K562 (cell line): ENCODE measurements around the gene MCEE. TPM values are rescaled to one million over a fixed set of nuclear protein-coding genes. Genes with fewer than 3 reads are reported as not detected.

Experiments
- ATAC-seq: fragments of 200-7000 bp; cut with Tn5 transposase; 3 replicates; pipeline ENCODE4 v1.9.1; 2020; ENCODE audit warnings: moderate library complexity
- BruUV-seq: library from RNA; stranded (reverse); fragments of 400-500 nt; replicated peaks from 2 replicates; lab custom pipeline; 2021; lab: Mats Ljungman, UMichigan
- CTCF ChIA-PET: fragments of 300-600 bp; formaldehyde crosslinking; extraction: SDS; loops from one replicate; lab custom pipeline; 2021; ENCODE audit warnings: low intra/inter-chr PET ratio; lab: Yijun Ruan, JAX
- POLR2A ChIA-PET: fragments of 300-600, 350-650 bp; sonication (Branson Sonifier 250); formaldehyde crosslinking; extraction: SDS; loops from one replicate; lab custom pipeline; 2021; ENCODE audit warnings: antibody characterized with exemption, inconsistent platforms; lab: Yijun Ruan, JAX
- DNase-seq, 4 experiments: peaks; one replicate each; pipeline versions ENCODE4 v3.0.0 to v3.0.0-alpha.2; 2011 to 2018; ENCODE audit warnings: low spot score in 3 of 4, mixed read lengths in 3 of 4; ENCODE audit errors: extremely low read depth in 1 of 4
- FAIRE-seq: peaks from 2 replicates; lab custom pipeline; 2011; peaks lifted over from hg19 to GRCh38; lab: Jason Lieb, UNC
- H2AFZ ChIP-seq: 2 replicates; pipeline ENCODE4 v1.6.0; 2011; ENCODE audit warnings: low read depth, low read length, control low read depth, inconsistent platforms
- H3K27ac ChIP-seq: fragments of 200-600 bp; 3 replicates; pipeline ENCODE4 v1.8.0; 2011; ENCODE audit warnings: low read depth, mild to moderate bottlenecking, control low read depth, inconsistent platforms, low read length, moderate library complexity, mixed read lengths; ENCODE audit errors: extremely low read depth
- H3K27me3 ChIP-seq, 2 experiments: fragments of 300-600 bp in 1 of 2; 2 replicates in 1 of 2; 3 replicates in 1 of 2; pipeline versions ENCODE4 v1.6.0 to v1.8.0; 2011; ENCODE audit warnings: inconsistent platforms in 2 of 2, low read length in 2 of 2, mild to moderate bottlenecking in 1 of 2, mixed read lengths in 1 of 2, moderate library complexity in 1 of 2; ENCODE audit not compliant: control insufficient read depth in 2 of 2, insufficient read depth in 2 of 2
- H3K36me3 ChIP-seq: fragments of 300-600 bp; 3 replicates; pipeline ENCODE4 v1.8.0; 2011; ENCODE audit warnings: mild to moderate bottlenecking, low read length, inconsistent platforms; ENCODE audit not compliant: control insufficient read depth, insufficient read depth
- H3K4me1 ChIP-seq, 2 experiments: fragments of 200-600 bp in 1 of 2; replicated peaks in 1 of 2; 2 replicates in 1 of 2; 3 replicates in 1 of 2; pipeline versions ENCODE4 v1.5.1 to v1.8.0; 2011; ENCODE audit warnings: inconsistent platforms in 2 of 2, low read length in 2 of 2, mild to moderate bottlenecking in 1 of 2, mixed read lengths in 1 of 2, moderate library complexity in 1 of 2; ENCODE audit not compliant: control insufficient read depth in 2 of 2, insufficient read depth in 2 of 2
- H3K4me2 ChIP-seq: 2 replicates; pipeline ENCODE4 v1.6.1; 2011; ENCODE audit warnings: low read length, control low read depth, inconsistent platforms, mixed read lengths; ENCODE audit not compliant: insufficient read depth
- H3K4me3 ChIP-seq: fragments of 200-600 bp; sonication (generic), shearing (Covaris generic); 2 replicates; pipeline ENCODE4 v1.5.1; 2016; ENCODE audit warnings: control low read depth, inconsistent platforms
- H3K79me2 ChIP-seq: fragments of 200-600 bp; 3 replicates; pipeline ENCODE4 v1.8.0; 2011; ENCODE audit warnings: low read length, inconsistent platforms; ENCODE audit not compliant: control insufficient read depth, insufficient read depth
- H3K9ac ChIP-seq, 2 experiments: 2 replicates each; pipeline versions ENCODE4 v1.6.0 to v1.6.1; 2011; ENCODE audit warnings: low read depth in 2 of 2, low read length in 2 of 2, control low read depth in 1 of 2, inconsistent platforms in 1 of 2, mild to moderate bottlenecking in 1 of 2, mixed read lengths in 1 of 2; ENCODE audit not compliant: insufficient read depth in 1 of 2
- H3K9me1 ChIP-seq: one replicate; pipeline ENCODE4 v1.6.0; 2011; ENCODE audit warnings: inconsistent platforms, mild to moderate bottlenecking, low read length, moderate library complexity; ENCODE audit not compliant: control insufficient read depth, insufficient read depth
- H3K9me3 ChIP-seq: replicated peaks from 2 replicates; pipeline ENCODE4 v1.5.1; 2011; ENCODE audit warnings: low read depth, low read length, inconsistent platforms; ENCODE audit not compliant: control insufficient read depth, insufficient read depth
- H4K20me1 ChIP-seq: replicated peaks from 2 replicates; pipeline ENCODE4 v1.6.1; 2011; ENCODE audit warnings: low read length, inconsistent platforms, mixed read lengths; ENCODE audit not compliant: control insufficient read depth, insufficient read depth
- GTF2E2 ChIP-seq: fragments of 200-800 bp; sonication (Bioruptor generic); IDR thresholded peaks from 2 replicates; pipeline ENCODE4 v1.6.1; 2016; ENCODE audit warnings: missing genetic modification characterization, missing compliant biosample characterization
- PHB2 ChIP-seq: fragments of 450-650 bp; IDR thresholded peaks from 2 replicates; pipeline ENCODE4 v1.6.1; 2017; ENCODE audit warnings: low read depth
- ZFX ChIP-seq: sonication (generic); formaldehyde crosslinking; IDR thresholded peaks from 2 replicates; pipeline ENCODE4 v1.8.0; 2022; ENCODE audit warnings: mild to moderate bottlenecking, missing genetic modification reagents, moderate library complexity
- ZNF507 ChIP-seq: conservative IDR thresholded peaks from 2 replicates; pipeline ENCODE4 v1.6.1; 2017; ENCODE audit warnings: missing genetic modification characterization, missing compliant biosample characterization
- ZNF766 ChIP-seq: fragments of 200-800 bp; sonication (Bioruptor generic); conservative IDR thresholded peaks from 2 replicates; pipeline ENCODE4 v1.6.1; 2016; ENCODE audit warnings: missing genetic modification characterization, missing compliant biosample characterization
- WGBS: fragments of 100-300 bp; shearing (Covaris generic); methylation state at CpG from one replicate; pipeline ENCODE4 v1.1.6; 2016; ENCODE audit warnings: low coverage, mixed read lengths; ENCODE audit not compliant: insufficient coverage; ENCODE audit errors: missing lambda C conversion rate; 5-methylcytosine and 5-hydroxymethylcytosine counted together
- in situ Hi-C: fragments of 300-500 bp; cut with MboI; formaldehyde crosslinking; loops from 4 replicates; pipeline ENCODE4 v1.15.0; 2018; ENCODE audit warnings: inconsistent platforms, mixed read lengths
- intact Hi-C: fragments of 100-400 bp; cut with micrococcal nuclease; formaldehyde crosslinking; loops from 2 replicates; pipeline ENCODE4 v1.14.2; 2022
- polyA plus RNA-seq, 8 experiments: library from polyadenylated mRNA; depleted of rRNA in 4 of 8; stranded (reverse) in 5 of 8; unstranded in 3 of 8; fragments of >200 nt; fragmentation: Nextera tagmentation in 2 of 8; fragmentation: Illumina TruSeq in 1 of 8; extraction: Ambion mirVana in 2 of 8; extraction: Trizol in 1 of 8; gene quantifications; 2 replicates each; pipeline versions ENCODE4 v1.2.1 to v1.2.3, GENCODE V29; 2011 to 2014; ENCODE audit warnings: inconsistent platforms in 1 of 8, missing spikeins in 1 of 8
- total RNA-seq, 7 experiments: library from RNA; depleted of rRNA in 6 of 7; stranded (reverse); fragments of >200 nt in 6 of 7; fragmentation: Illumina TruSeq in 2 of 7; extraction: Trizol in 2 of 7; gene quantifications; 2 replicates each; pipeline versions ENCODE4 v1.2.1 to v1.2.3, GENCODE V29; 2011 to 2021; ENCODE audit warnings: low replicate concordance in 1 of 7
- TF ChIP-seq, protein P1 (sequence below): fragments of 450-650 bp; IDR thresholded peaks from 2 replicates; pipeline ENCODE4 v1.6.1; 2016; ENCODE audit warnings: low read depth, mild to moderate bottlenecking, moderate library complexity

Gene MCEE
- total and polyA plus RNA-seq, 9 of the 15 experiments (the other 6 are each of a cell fraction or from before 2014, with no cell fraction given), result 15.6 to 49.1 (median 24.5) TPM

DNA sequence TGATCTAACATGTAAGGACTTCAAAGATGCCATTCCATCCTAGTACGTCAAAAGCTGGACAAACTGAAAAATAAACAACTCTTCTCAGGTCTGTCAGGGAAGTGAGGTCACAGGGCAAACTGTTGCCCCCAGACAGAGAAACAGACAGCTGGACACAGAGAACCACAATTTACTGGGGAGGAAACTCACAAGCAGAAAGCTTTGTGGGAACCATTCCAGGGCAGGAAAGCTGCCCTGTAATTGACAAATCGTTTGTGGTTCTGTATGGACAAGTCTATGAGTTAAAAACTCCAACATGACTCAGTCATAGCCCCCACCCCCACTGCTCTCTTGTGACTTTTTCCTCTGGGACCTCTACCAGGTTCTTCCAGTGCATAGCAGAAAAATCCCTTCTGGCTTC lies 28.4 kb downstream of the MCEE start:
- Histone ChIP-seq H2AFZ (peak overlapping the region; percentile 98), H3K4me1 (no peaks in the 10 kb centered on the region), H3K79me2 (no peaks in the 10 kb centered on the region), H4K20me1 (no peaks in the 10 kb centered on the region), H3K4me3 (no peak overlapping the region), H3K9me1 (no peaks in the 10 kb centered on the region), H3K9me3 (no peaks in the 10 kb centered on the region), H3K9ac (no peak overlapping the region), H3K27ac (no peak overlapping the region), H3K36me3 (no peaks in the 10 kb centered on the region), H3K4me2 (no peak overlapping the region), H3K27me3 (no peaks in the 10 kb centered on the region)
- in situ Hi-C loops (no loop called here), intact Hi-C loops (no loop called here)
- DNase-seq (no peak), ATAC-seq (no peak), FAIRE-seq (no peak)
- ChIA-PET CTCF (no interaction called here), POLR2A (interaction anchor here (0.6 to 2.4 kb wide), 6 partner anchors 9 to 32 kb away, joined by 3 to 10 read pairs (median 4); no protein-coding TSS in a partner anchor)
- TF ChIP-seq ZFX (no peak), PHB2 (no peak), ZNF507 (tag) (no peak), GTF2E2 (tag) (no peak), ZNF766 (CRISPR knock-in tag) (no peak)
- TF ChIP-seq, protein P1, sequence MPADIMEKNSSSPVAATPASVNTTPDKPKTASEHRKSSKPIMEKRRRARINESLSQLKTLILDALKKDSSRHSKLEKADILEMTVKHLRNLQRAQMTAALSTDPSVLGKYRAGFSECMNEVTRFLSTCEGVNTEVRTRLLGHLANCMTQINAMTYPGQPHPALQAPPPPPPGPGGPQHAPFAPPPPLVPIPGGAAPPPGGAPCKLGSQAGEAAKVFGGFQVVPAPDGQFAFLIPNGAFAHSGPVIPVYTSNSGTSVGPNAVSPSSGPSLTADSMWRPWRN, result no peak
- WGBS, result 20% methylated on average over 2 of the region's 2 CpGs
- no TSS peak for BruUV-seq
